GM19328 (cell line): Measurements from ENCODE around the gene IRF7.

Source experiments
- ATAC-seq: cut with Tn5 transposase; IDR thresholded peaks from one replicate; pipeline ENCODE4 v1.9.1; 2021; ENCODE audit warnings: mild to moderate bottlenecking, moderate library complexity; ENCODE audit not compliant: unreplicated experiment

IRF7 gene

GRCh38 chr11:608791-609251 lies 6.9 kb downstream of the IRF7 start:
- no peak for ATAC-seq

DNA sequence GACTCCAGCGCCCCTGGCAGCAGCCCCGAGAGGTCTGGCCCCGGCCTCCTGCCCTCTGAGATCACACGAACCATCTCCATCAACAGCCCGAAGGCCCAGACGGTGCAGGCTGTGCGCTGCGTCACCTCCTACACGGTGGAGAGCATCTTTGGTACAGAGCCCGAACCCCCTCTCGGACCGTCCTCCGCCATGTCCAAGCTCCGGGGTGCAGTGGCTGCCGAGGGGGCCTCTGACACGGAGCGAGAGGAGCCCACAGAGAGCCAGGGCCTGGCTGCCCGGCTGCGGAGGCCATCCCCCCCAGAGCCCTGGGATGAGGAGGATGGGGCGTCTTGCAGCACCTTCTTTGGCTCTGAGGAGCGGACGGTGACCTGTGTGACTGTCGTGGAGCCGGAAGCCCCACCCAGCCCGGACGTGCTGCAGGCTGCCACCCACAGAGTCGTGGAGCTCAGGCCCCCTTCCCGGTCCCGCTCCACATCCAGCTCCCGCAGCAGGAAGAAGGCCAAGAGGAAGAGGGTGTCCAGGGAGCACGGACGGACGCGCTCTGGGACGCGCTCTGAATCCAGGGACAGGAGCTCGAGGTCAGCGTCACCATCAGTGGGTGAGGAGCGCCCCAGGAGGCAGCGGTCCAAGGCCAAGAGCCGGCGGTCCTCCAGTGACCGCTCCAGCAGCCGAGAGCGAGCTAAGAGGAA lies 7.6 kb downstream of the IRF7 start:
- ATAC-seq, result no peak

DNA sequence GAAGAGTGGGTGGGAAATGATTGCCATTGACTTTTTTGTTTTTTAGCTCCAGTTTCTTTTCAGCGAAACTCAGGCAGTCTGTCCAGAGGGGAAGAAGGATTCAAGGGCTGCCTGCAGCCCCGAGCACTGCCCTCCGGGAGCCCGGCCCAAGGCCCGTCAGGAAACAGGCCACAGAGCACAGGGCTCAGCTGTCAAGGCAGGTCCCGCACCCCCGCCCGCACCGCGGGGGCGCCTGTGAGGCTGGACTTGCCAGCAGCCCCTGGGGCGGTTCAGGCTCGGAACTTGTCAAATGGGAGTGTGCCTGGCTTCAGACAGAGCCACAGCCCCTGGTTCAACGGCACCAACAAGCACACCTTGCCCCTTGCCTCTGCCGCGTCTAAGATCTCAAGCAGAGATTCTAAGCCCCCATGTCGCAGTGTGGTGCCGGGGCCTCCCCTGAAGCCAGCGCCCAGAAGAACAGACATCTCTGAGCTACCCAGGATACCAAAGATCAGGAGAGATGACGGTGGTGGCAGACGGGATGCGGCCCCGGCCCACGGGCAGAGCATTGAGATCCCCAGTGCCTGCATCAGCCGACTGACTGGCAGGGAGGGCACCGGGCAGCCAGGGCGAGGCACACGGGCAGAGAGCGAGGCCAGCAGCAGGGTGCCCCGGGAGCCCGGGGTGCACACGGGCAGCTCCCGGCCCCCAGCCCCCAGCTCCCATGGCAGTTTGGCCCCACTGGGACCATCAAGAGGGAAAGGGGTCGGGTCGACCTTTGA lies 8.6 kb downstream of the IRF7 start:
- ATAC-seq, result no peak

- ATAC-seq, result no peak
Measured at GRCh38 chr11:606245-606644, 9.5 kb downstream of the IRF7 start.

DNA sequence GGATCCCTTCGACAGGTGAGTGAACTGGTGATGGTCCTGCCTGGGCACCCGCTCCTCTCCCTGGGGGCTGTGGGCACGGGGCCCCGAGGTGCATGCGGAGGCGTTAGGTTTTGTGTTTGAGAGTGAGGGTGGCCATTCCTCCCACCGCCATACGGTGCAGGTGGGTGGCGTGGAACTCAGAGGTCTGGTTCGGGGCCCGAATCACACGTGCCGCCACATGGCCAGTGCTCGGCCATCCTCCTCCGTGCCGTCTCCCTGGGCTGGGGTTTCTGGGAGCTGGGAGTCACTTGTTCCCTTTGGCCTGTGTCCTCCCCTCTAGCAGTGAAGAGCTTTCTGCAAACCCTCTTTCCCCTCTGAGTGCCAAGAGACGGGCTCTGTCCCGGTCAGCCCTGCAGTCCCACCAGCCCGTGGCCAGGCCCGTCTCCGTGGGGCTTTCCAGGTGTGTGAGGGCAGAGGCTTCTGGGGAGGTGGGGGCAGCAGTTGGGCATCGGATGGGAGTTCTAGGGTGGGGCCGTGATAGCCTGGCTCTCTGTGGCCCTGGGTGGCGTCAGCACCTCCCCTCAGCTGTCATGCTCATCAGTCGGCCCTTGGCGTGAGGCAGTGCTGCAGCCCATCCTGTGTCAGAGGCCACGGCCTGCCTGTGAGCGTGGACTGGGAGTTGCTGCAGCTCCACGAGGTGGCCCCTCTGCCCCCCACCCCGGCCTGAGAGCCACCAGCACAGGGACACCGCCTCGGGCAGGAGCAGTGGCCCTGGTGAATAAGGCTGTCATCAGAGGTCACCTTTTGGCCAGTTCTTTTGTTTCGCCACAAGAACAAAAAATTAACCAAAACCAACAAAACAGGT lies 10.2 kb downstream of the IRF7 start:
- ATAC-seq, result no peak

GRCh38 chr11:603154-603553 lies 12.6 kb downstream of the IRF7 start:
- ATAC-seq, result no peak

GRCh38 chr11:601573-602245 lies 14.0 kb downstream of the IRF7 start:
- no peak for ATAC-seq

- ATAC-seq, result no peak
Measured at GRCh38 chr11:598005-598680, 17.6 kb downstream of the IRF7 start.

- no peak for ATAC-seq
Measured at GRCh38 chr11:597166-597725, 18.5 kb downstream of the IRF7 start.

DNA sequence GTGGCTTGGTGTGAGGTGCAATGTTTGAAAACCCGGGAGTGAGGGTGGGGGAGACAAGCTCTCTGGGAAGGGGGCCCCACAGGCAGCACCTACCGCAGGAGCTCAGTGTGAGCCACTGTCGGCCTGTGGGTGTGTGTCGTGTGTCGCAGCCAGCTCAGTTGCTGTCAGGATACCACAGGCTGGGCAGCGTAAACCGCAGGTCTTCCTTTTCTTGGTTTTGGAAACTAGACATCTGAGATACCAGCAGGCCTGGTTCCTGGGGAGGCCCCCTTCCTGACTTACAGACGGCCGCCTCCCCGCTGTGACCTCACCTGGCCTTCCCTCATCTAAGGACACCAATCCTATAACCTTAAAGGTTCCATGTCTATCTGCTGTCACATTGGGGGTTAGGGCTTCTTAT lies 19.4 kb downstream of the IRF7 start:
- ATAC-seq, result no peak

GRCh38 chr11:595400-595799 lies 20.4 kb downstream of the IRF7 start:
- no peak for ATAC-seq

GRCh38 chr11:593347-593746 lies 22.4 kb downstream of the IRF7 start:
- no peak for ATAC-seq

DNA sequence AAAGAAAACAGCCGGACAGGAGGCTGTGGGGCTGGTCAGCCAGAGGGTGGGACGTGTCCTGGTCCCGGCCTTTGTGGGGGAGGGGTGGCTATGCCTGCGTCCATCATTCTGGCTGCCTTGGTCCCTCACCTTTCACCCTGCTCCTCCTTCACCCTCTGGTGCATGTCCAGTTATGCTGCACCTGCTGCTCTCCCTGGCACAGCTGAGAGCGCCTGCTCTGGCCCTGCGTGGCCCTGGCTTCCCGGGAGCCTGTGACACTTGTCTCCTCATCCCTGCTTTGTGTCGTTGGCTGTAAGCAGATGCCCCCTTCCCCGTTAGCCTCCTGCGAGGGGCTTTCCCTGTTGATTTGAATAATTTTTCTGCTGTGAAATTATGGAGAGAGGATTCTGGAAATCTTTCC lies 22.8 kb downstream of the IRF7 start:
- no peak for ATAC-seq

GRCh38 chr11:592501-592900 lies 23.2 kb downstream of the IRF7 start:
- no peak for ATAC-seq

GRCh38 chr11:590997-591396 lies 24.8 kb downstream of the IRF7 start:
- ATAC-seq, result no peak

GRCh38 chr11:589798-590197 lies 26.0 kb downstream of the IRF7 start:
- ATAC-seq, result no peak

- no peak for ATAC-seq
Measured at GRCh38 chr11:587978-588380, 27.8 kb downstream of the IRF7 start.

- no peak for ATAC-seq
Measured at GRCh38 chr11:587546-587945, 28.2 kb downstream of the IRF7 start.

DNA sequence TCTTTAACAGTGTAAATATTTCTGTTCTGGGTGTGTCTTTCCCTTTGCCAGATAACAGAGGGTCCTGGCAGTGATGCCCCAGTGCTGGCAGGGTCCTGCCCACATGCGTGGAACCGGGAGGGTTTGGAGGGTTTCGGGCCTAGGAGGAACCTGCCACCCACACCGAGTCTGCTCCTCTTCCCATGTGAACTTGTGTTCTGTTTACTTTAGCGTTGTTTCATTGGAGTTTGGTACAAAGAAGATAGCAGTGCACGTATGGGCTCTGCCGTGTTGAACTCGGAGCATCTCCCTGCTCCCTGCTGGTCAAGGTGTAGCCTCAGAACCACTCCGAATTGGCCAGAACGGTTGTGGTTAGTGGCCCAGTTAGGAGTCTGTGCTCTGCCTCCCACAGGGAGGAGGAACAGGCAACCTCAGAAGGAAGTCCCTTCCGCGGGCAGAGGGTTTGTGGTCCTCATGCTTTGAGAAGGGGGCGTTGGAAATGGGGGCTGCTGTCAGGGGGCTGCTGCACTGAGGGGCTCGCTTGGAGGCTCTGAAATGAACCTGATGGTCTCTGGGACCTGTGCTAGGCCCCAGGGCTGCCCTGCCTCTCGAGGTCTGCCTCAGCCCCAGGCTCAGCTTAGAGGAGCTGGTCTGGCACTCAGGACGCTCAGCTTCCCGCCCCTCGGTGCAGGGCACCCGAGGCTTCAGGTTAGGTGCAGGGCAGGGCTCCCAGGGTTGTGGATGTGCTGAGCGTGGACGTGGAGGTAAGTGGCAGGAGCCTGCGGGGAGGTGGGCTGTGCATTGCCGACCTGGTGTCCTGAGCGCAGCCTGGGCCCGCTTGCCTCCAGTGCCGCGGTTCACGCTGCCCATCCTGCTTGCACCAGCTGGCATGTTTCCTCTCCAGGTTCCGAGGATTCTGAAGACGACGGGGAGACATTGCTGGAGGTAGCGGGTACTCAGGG lies 29.1 kb downstream of the IRF7 start:
- no peak for ATAC-seq
